ENCODE data around the gene MLLT10. TPM values are rescaled to one million over a fixed set of nuclear protein-coding genes. Genes with fewer than 3 reads are reported as not detected.

The MLLT10 gene
- total RNA-seq, 1 experiment from 2014 or later = 60.1 TPM

DNA sequence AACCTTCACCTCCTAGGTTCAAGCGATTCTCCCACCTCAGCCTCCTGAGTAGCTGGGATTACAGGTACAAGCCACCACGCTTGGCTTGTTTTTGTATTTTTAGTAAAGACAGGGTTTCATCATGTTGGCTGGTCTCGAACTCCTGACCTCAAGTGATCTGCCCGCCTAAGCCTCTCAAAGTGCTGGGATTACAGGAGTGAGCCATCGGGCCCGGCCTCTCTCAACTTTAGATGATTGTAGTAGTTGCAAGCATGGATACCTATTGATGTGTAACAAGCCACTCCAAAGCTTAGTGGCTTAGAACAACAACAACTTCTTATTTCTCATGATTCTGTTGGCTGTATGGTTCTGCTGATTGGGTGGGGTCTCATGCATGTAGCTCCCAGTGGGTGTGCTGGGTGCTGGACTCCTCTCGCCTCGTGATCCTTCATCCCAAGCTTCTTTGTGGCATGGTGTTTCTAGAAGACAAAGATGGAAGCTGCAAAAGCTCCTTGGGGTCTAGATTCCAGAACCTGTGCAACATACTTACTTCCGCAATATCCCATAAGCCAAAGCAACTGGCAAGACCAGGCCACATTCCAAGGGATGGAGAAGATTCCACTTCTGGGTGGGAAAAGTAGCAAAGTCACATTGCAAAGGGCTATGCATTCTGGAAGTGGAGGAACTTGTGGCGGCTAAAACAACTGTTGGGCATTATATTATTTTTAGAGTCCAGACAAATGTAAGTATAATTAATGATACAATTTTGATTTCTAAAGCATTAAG is 46.4 kb upstream of the MLLT10 start:
- Mint-ChIP-seq H3K4me3 (no peak overlapping the region), H3K9me3 (no peaks in the 10 kb centered on the region), H3K27ac (peak overlapping the region; percentile 60; the same call in 1 of the 2 replicates), H3K36me3 (no peaks in the 10 kb centered on the region), H3K4me1 (peaks cover 25% of the 10 kb centered on the region), H3K27me3 (ENCODE audit: low read depth) (no peaks in the 10 kb centered on the region)
- ChIA-PET CTCF (no interaction called here), POLR2A (no interaction called here)
- TF ChIP-seq, protein P1, sequence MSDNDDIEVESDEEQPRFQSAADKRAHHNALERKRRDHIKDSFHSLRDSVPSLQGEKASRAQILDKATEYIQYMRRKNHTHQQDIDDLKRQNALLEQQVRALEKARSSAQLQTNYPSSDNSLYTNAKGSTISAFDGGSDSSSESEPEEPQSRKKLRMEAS (CRISPR knock-in tag; IDR thresholded peaks at IDR 0.05) = no peak
- TF ChIP-seq ESRRA (CRISPR knock-in tag; IDR thresholded peaks at IDR 0.05; ENCODE audit: borderline replicate concordance) (no peak), NFATC4 (CRISPR knock-in tag; IDR thresholded peaks at IDR 0.05) (no peak), SOX15 (CRISPR knock-in tag; IDR thresholded peaks at IDR 0.05) (no peak), NFE2L1 (CRISPR knock-in tag; IDR thresholded peaks at IDR 0.05) (no peak), JAZF1 (CRISPR knock-in tag; IDR thresholded peaks at IDR 0.05) (no peak), ZNF416 (CRISPR knock-in tag; IDR thresholded peaks at IDR 0.05) (no peak), ZNF425 (CRISPR knock-in tag; conservative IDR thresholded peaks at IDR 0.05) (no peak), FOXJ3 (CRISPR knock-in tag; IDR thresholded peaks at IDR 0.05; ENCODE audit: borderline replicate concordance) (no peak), ELF4 (CRISPR knock-in tag; IDR thresholded peaks at IDR 0.05; ENCODE audit: low read depth) (no peak), ZNF263 (CRISPR knock-in tag; IDR thresholded peaks at IDR 0.05; ENCODE audit: low read depth) (no peak), MLX (CRISPR knock-in tag; IDR thresholded peaks at IDR 0.05) (no peak), PRRX2 (CRISPR knock-in tag; IDR thresholded peaks at IDR 0.05) (no peak)
- TF ChIP-seq, protein P2, sequence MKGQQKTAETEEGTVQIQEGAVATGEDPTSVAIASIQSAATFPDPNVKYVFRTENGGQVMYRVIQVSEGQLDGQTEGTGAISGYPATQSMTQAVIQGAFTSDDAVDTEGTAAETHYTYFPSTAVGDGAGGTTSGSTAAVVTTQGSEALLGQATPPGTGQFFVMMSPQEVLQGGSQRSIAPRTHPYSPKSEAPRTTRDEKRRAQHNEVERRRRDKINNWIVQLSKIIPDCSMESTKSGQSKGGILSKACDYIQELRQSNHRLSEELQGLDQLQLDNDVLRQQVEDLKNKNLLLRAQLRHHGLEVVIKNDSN (CRISPR knock-in tag; IDR thresholded peaks at IDR 0.05) = no peak
- TF ChIP-seq, protein P3, sequence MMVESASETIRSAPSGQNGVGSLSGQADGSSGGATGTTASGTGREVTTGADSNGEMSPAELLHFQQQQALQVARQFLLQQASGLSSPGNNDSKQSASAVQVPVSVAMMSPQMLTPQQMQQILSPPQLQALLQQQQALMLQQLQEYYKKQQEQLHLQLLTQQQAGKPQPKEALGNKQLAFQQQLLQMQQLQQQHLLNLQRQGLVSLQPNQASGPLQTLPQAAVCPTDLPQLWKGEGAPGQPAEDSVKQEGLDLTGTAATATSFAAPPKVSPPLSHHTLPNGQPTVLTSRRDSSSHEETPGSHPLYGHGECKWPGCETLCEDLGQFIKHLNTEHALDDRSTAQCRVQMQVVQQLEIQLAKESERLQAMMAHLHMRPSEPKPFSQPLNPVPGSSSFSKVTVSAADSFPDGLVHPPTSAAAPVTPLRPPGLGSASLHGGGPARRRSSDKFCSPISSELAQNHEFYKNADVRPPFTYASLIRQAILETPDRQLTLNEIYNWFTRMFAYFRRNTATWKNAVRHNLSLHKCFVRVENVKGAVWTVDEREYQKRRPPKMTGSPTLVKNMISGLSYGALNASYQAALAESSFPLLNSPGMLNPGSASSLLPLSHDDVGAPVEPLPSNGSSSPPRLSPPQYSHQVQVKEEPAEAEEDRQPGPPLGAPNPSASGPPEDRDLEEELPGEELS (CRISPR knock-in tag; IDR thresholded peaks at IDR 0.05) = no peak
- TF ChIP-seq, protein P4, sequence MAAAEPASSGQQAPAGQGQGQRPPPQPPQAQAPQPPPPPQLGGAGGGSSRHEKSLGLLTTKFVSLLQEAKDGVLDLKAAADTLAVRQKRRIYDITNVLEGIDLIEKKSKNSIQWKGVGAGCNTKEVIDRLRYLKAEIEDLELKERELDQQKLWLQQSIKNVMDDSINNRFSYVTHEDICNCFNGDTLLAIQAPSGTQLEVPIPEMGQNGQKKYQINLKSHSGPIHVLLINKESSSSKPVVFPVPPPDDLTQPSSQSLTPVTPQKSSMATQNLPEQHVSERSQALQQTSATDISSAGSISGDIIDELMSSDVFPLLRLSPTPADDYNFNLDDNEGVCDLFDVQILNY (CRISPR knock-in tag; IDR thresholded peaks at IDR 0.05) = no peak
- ATAC-seq (no peak), DNase-seq (ENCODE audit: low spot score) (no peak)

- no peaks in the 10 kb centered on the region for H3K27me3 Mint-ChIP-seq (ENCODE audit: low read depth)
- H3K4me3 Mint-ChIP-seq = no peak overlapping the region
- H3K4me1 Mint-ChIP-seq = peaks cover 30% of the 10 kb centered on the region
- no peaks in the 10 kb centered on the region for H3K36me3 Mint-ChIP-seq
- H3K9me3 Mint-ChIP-seq = no peaks in the 10 kb centered on the region
- no peak for DNase-seq (ENCODE audit: low spot score)
- H3K27ac Mint-ChIP-seq = peak overlapping the region; percentile 50; the same call in 1 of the 2 replicates
- ChIA-PET POLR2A (interaction anchor here (0.7 to 0.9 kb wide), 2 partner anchors 210 to 1562 kb away, joined by 3 read pairs; no protein-coding TSS in a partner anchor), CTCF (interaction anchor here (0.8 to 1.0 kb wide), 2 partner anchors 210 to 485 kb away, joined by 3 to 7 read pairs; no protein-coding TSS in a partner anchor)
- no peak for ATAC-seq
- no peak for TF ChIP-seq MXD4 (CRISPR knock-in tag; IDR thresholded peaks at IDR 0.05; ENCODE audit: borderline replicate concordance)
- no peak for TF ChIP-seq CREM (CRISPR knock-in tag; IDR thresholded peaks at IDR 0.05)
- TF ChIP-seq, protein P5, sequence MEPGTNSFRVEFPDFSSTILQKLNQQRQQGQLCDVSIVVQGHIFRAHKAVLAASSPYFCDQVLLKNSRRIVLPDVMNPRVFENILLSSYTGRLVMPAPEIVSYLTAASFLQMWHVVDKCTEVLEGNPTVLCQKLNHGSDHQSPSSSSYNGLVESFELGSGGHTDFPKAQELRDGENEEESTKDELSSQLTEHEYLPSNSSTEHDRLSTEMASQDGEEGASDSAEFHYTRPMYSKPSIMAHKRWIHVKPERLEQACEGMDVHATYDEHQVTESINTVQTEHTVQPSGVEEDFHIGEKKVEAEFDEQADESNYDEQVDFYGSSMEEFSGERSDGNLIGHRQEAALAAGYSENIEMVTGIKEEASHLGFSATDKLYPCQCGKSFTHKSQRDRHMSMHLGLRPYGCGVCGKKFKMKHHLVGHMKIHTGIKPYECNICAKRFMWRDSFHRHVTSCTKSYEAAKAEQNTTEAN (CRISPR knock-in tag; IDR thresholded peaks at IDR 0.05) = no peak
- no peak for TF ChIP-seq FOXK1 (CRISPR knock-in tag; IDR thresholded peaks at IDR 0.05)
- no peak for TF ChIP-seq ZNF138 (CRISPR knock-in tag; conservative IDR thresholded peaks at IDR 0.05)
- no peak for TF ChIP-seq TCF7 (CRISPR knock-in tag; IDR thresholded peaks at IDR 0.05; ENCODE audit: low read depth)
- TF ChIP-seq, protein P6, sequence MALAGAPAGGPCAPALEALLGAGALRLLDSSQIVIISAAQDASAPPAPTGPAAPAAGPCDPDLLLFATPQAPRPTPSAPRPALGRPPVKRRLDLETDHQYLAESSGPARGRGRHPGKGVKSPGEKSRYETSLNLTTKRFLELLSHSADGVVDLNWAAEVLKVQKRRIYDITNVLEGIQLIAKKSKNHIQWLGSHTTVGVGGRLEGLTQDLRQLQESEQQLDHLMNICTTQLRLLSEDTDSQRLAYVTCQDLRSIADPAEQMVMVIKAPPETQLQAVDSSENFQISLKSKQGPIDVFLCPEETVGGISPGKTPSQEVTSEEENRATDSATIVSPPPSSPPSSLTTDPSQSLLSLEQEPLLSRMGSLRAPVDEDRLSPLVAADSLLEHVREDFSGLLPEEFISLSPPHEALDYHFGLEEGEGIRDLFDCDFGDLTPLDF (CRISPR knock-in tag; IDR thresholded peaks at IDR 0.05) = no peak
- TF ChIP-seq, protein P1 (CRISPR knock-in tag; IDR thresholded peaks at IDR 0.05) = no peak
- no peak for TF ChIP-seq ZNF671 (CRISPR knock-in tag; IDR thresholded peaks at IDR 0.05)
- TF ChIP-seq NR1H2 (CRISPR knock-in tag; IDR thresholded peaks at IDR 0.05) = no peak
These were observed 45.6 kb upstream of the MLLT10 start for GRCh38 chr10:21488246-21488956.

Measured in WTC11 (cell line).